GM12878 (cell line): ENCODE data around the gene SHISA9. TPM values are rescaled to one million over a fixed set of nuclear protein-coding genes. Genes with fewer than 3 reads are reported as not detected.
A peak's percentile ranks its signal among the peaks of the same experiment; 100 is the strongest.

Source experiments
- BCL11A ChIP-seq: IDR thresholded peaks from 2 replicates; pipeline ENCODE4 v1.6.1; 2011; ENCODE audit warnings: low read depth, low read length
- BMI1 ChIP-seq: fragments of 450-650 bp; IDR thresholded peaks from 2 replicates; pipeline ENCODE4 v1.6.1; 2016; ENCODE audit warnings: mild to moderate bottlenecking, moderate library complexity, borderline replicate concordance
- CBX3 ChIP-seq: fragments of 200-600 bp; sonication (generic); IDR thresholded peaks from 2 replicates; pipeline ENCODE4 v1.6.1; 2016; ENCODE audit warnings: low read depth, borderline replicate concordance
- CHD2 ChIP-seq: IDR thresholded peaks from 2 replicates; pipeline ENCODE4 v1.6.1; 2011; ENCODE audit warnings: low read depth, low read length, improper control_type of control experiment, borderline replicate concordance
- FOXK2 ChIP-seq: fragments of 450-650 bp; IDR thresholded peaks from 2 replicates; pipeline ENCODE4 v1.6.1; 2017; ENCODE audit warnings: mild to moderate bottlenecking, moderate library complexity
- NR2C1 ChIP-seq: fragments of 450-650 bp; IDR thresholded peaks from 2 replicates; pipeline ENCODE4 v1.6.1; 2017; ENCODE audit warnings: antibody characterized with exemption, mild to moderate bottlenecking, moderate library complexity
- POLR2AphosphoS5 ChIP-seq: IDR thresholded peaks from 2 replicates; pipeline ENCODE4 v1.6.1; 2011; ENCODE audit warnings: mild to moderate bottlenecking, low read length, inconsistent platforms
- RAD21 ChIP-seq: IDR thresholded peaks from 2 replicates; pipeline ENCODE4 v1.6.1; 2011; ENCODE audit warnings: mild to moderate bottlenecking, low read depth, low read length, moderate library complexity; ENCODE audit not compliant: insufficient read depth
- YY1 ChIP-seq: IDR thresholded peaks from 2 replicates; pipeline ENCODE4 v1.6.1; 2011; ENCODE audit warnings: low read depth, mild to moderate bottlenecking, low read length
- ZNF217 ChIP-seq: fragments of 450-650 bp; IDR thresholded peaks from 2 replicates; pipeline ENCODE4 v1.6.1; 2017; ENCODE audit warnings: antibody characterized with exemption, mild to moderate bottlenecking
- ZNF384 ChIP-seq: IDR thresholded peaks from 2 replicates; pipeline ENCODE4 v1.6.1; 2012; ENCODE audit warnings: low read depth, mild to moderate bottlenecking, low read length, improper control_type of control experiment, borderline replicate concordance
- polyA plus RNA-seq, 11 experiments: library from polyadenylated mRNA; depleted of rRNA in 4 of 11; unstranded in 6 of 11; stranded (reverse) in 5 of 11; fragments of >200 nt; fragmentation: Nextera tagmentation in 4 of 11; fragmentation: Illumina TruSeq in 1 of 11; extraction: Ambion mirVana in 4 of 11; extraction: Trizol in 1 of 11; gene quantifications; 1 replicate in 1 of 11; 2 replicates in 10 of 11; pipeline versions ENCODE4 v1.2.1 to v1.2.3, GENCODE V29; 2011 to 2016; ENCODE audit warnings: inconsistent platforms in 2 of 11, missing spikeins in 2 of 11, low read depth in 1 of 11
- total RNA-seq, 4 experiments: library from RNA; depleted of rRNA in 3 of 4; stranded (reverse); fragments of >200 nt in 3 of 4; fragmentation: Illumina TruSeq in 1 of 4; extraction: Trizol in 1 of 4; gene quantifications; 2 replicates each; pipeline versions ENCODE4 v1.2.1 to v1.2.3, GENCODE V29; 2013 to 2021
- TF ChIP-seq, protein P1 (sequence below), 3 experiments: IDR thresholded peaks in 2 of 3; conservative IDR thresholded peaks in 1 of 3; 2 replicates each; pipeline ENCODE4 v1.5.1; 2011; ENCODE audit warnings: low read depth in 3 of 3, low read length in 3 of 3, mild to moderate bottlenecking in 3 of 3, control low read depth in 2 of 3, moderate library complexity in 2 of 3, inconsistent platforms in 1 of 3, mixed read lengths in 1 of 3; ENCODE audit not compliant: control insufficient read depth in 2 of 3, insufficient read depth in 1 of 3; ENCODE audit errors: extremely low read depth in 1 of 3
- TF ChIP-seq, protein P2 (sequence below): IDR thresholded peaks from 2 replicates; pipeline ENCODE4 v1.6.1; 2011; ENCODE audit warnings: mild to moderate bottlenecking, low read depth, low read length, moderate library complexity; ENCODE audit not compliant: insufficient replicate concordance
- TF ChIP-seq, protein P3 (sequence below): IDR thresholded peaks from 2 replicates; pipeline ENCODE4 v1.6.1; 2012; ENCODE audit warnings: low read depth, low read length, improper control_type of control experiment

The SHISA9 gene
- total and polyA plus RNA-seq, 10 of the 15 experiments (the other 5 are each of a cell fraction or from before 2014, with no cell fraction given), result 0.03 to 25.5 (median 0.07) TPM

DNA sequence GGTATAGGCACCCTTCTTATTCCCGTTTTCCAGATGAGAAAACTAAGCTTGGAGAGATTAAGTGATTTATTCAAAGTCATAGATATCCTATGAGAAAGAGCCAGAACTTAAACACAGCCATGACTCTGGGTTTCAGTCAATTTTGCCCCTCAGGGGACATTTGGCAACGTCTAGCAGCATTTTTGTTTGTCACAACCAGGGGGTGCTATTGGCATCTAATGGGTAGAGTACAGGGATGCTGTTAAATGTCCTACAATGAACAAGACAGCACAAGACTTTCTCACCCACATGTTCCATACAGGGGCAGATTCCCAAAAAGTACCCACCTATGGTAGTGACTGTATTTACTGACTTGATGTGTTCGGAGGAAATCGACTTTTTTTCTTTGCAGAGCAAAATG lies 4.8 kb upstream of the SHISA9 start (continued):
- TF ChIP-seq, protein P1, sequence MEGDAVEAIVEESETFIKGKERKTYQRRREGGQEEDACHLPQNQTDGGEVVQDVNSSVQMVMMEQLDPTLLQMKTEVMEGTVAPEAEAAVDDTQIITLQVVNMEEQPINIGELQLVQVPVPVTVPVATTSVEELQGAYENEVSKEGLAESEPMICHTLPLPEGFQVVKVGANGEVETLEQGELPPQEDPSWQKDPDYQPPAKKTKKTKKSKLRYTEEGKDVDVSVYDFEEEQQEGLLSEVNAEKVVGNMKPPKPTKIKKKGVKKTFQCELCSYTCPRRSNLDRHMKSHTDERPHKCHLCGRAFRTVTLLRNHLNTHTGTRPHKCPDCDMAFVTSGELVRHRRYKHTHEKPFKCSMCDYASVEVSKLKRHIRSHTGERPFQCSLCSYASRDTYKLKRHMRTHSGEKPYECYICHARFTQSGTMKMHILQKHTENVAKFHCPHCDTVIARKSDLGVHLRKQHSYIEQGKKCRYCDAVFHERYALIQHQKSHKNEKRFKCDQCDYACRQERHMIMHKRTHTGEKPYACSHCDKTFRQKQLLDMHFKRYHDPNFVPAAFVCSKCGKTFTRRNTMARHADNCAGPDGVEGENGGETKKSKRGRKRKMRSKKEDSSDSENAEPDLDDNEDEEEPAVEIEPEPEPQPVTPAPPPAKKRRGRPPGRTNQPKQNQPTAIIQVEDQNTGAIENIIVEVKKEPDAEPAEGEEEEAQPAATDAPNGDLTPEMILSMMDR (IDR thresholded peaks at IDR 0.05 in 2 of 3, conservative IDR thresholded peaks at IDR 0.05 in 1 of 3; ENCODE audit: control insufficient read depth in 2 of 3, extremely low read depth in 1 of 3, insufficient read depth in 1 of 3, low read depth in 3 of 3, low read length in 3 of 3), result peak; percentile 61 to 63 (median 63)
- TF ChIP-seq ZNF217, result no peak
- TF ChIP-seq CBX3, result no peak
- TF ChIP-seq BCL11A, result no peak
- TF ChIP-seq NR2C1, result no peak
- TF ChIP-seq, protein P2, sequence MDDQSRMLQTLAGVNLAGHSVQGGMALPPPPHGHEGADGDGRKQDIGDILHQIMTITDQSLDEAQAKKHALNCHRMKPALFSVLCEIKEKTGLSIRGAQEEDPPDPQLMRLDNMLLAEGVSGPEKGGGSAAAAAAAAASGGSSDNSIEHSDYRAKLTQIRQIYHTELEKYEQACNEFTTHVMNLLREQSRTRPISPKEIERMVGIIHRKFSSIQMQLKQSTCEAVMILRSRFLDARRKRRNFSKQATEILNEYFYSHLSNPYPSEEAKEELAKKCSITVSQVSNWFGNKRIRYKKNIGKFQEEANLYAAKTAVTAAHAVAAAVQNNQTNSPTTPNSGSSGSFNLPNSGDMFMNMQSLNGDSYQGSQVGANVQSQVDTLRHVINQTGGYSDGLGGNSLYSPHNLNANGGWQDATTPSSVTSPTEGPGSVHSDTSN, result no peak
- TF ChIP-seq, protein P3, sequence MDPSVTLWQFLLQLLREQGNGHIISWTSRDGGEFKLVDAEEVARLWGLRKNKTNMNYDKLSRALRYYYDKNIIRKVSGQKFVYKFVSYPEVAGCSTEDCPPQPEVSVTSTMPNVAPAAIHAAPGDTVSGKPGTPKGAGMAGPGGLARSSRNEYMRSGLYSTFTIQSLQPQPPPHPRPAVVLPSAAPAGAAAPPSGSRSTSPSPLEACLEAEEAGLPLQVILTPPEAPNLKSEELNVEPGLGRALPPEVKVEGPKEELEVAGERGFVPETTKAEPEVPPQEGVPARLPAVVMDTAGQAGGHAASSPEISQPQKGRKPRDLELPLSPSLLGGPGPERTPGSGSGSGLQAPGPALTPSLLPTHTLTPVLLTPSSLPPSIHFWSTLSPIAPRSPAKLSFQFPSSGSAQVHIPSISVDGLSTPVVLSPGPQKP, result no peak
- TF ChIP-seq RAD21, result peak; percentile 88
- 0 out of 2 replicates have a peak, but pooled peaks have one; percentile 50 for TF ChIP-seq YY1
- no peak for TF ChIP-seq ZNF384
- TF ChIP-seq CHD2, result no peak
- TF ChIP-seq BMI1, result no peak
- TF ChIP-seq FOXK2, result no peak
- no peak for TF ChIP-seq POLR2AphosphoS5
